ENCODE measurements around the gene FRMD5.

Gene FRMD5

GRCh38 chr15:43931119-43931518, 264.0 kb downstream of the FRMD5 start:
- in situ Hi-C loops (cut with MboI; ENCODE audit: low sequenced_read_pairs, unreplicated experiment) = no loop called here
- TF ChIP-seq CTCF (IDR thresholded peaks at IDR 0.05; ENCODE audit: borderline replicate concordance, control extremely low read depth, extremely low read depth, insufficient read depth, missing control alignments) = no peak
- DNase-seq (ENCODE audit: low spot score) = no peak

GRCh38 chr15:43930556-43930955, 264.5 kb downstream of the FRMD5 start:
- in situ Hi-C loops (cut with MboI; ENCODE audit: low sequenced_read_pairs, unreplicated experiment) = no loop called here
- DNase-seq (ENCODE audit: low spot score) = no peak
- TF ChIP-seq CTCF (IDR thresholded peaks at IDR 0.05; ENCODE audit: borderline replicate concordance, control extremely low read depth, extremely low read depth, insufficient read depth, missing control alignments) = no peak

- no peak for DNase-seq (ENCODE audit: low spot score)
Measured at GRCh38 chr15:43930079-43930478, 265.0 kb downstream of the FRMD5 start.

GRCh38 chr15:43928152-43928551, 266.9 kb downstream of the FRMD5 start:
- no peak for DNase-seq (ENCODE audit: low spot score)
- in situ Hi-C loops (cut with MboI; ENCODE audit: low sequenced_read_pairs, unreplicated experiment) = no loop called here
- no peak for TF ChIP-seq CTCF (IDR thresholded peaks at IDR 0.05; ENCODE audit: borderline replicate concordance, control extremely low read depth, extremely low read depth, insufficient read depth, missing control alignments)

More at GRCh38 chr15:43930079-43930478, 265.0 kb downstream of the FRMD5 start:
- in situ Hi-C loops (cut with MboI; ENCODE audit: low sequenced_read_pairs, unreplicated experiment) = no loop called here
- TF ChIP-seq CTCF (IDR thresholded peaks at IDR 0.05; ENCODE audit: borderline replicate concordance, control extremely low read depth, extremely low read depth, insufficient read depth, missing control alignments) = no peak

- in situ Hi-C loops (cut with MboI; ENCODE audit: low sequenced_read_pairs, unreplicated experiment) = no loop called here
- no peak for TF ChIP-seq CTCF (IDR thresholded peaks at IDR 0.05; ENCODE audit: borderline replicate concordance, control extremely low read depth, extremely low read depth, insufficient read depth, missing control alignments)
- DNase-seq (ENCODE audit: low spot score) = no peak
Measured at GRCh38 chr15:43927203-43927602, 267.9 kb downstream of the FRMD5 start.

- DNase-seq (ENCODE audit: low spot score) = no peak
- in situ Hi-C loops (cut with MboI; ENCODE audit: low sequenced_read_pairs, unreplicated experiment) = loop anchor here (25.0 kb wide), 2 partner anchors 289 to 389 kb away; no protein-coding TSS in a partner anchor
- TF ChIP-seq CTCF (IDR thresholded peaks at IDR 0.05; ENCODE audit: borderline replicate concordance, control extremely low read depth, extremely low read depth, insufficient read depth, missing control alignments) = no peak
Measured at GRCh38 chr15:43923553-43923952, 271.5 kb downstream of the FRMD5 start.

GRCh38 chr15:43922021-43922420, 273.1 kb downstream of the FRMD5 start:
- in situ Hi-C loops (cut with MboI; ENCODE audit: low sequenced_read_pairs, unreplicated experiment) = loop anchor here (25.0 kb wide), 2 partner anchors 290 to 390 kb away; no protein-coding TSS in a partner anchor
- TF ChIP-seq CTCF (IDR thresholded peaks at IDR 0.05; ENCODE audit: borderline replicate concordance, control extremely low read depth, extremely low read depth, insufficient read depth, missing control alignments) = no peak
- no peak for DNase-seq (ENCODE audit: low spot score)

All from GM13976 (cell line).